Gastrocnemius medialis (tissue), 4 donors: ENCODE measurements around the gene UNC5C. TPM values are rescaled to one million over a fixed set of nuclear protein-coding genes. Genes with fewer than 3 reads are reported as not detected.

Experiments
- ATAC-seq, 2 donors: fragments of 150-250 bp; one replicate each; pipeline ENCODE4 v1.9.1; 2016
- DNase-seq, 2 donors: peaks; one replicate each; pipeline ENCODE4 v3.0.0-alpha.2; 2019
- H3K27ac ChIP-seq, 4 donors: fragments of 200-600 bp; sonication (generic); 1 replicate in 1 of 4; 2 replicates in 3 of 4; pipeline ENCODE4 v1.5.1; 2016 to 2018; ENCODE audit warnings: mild to moderate bottlenecking in 2 of 4, moderate library complexity in 1 of 4
- H3K27me3 ChIP-seq, 3 donors: fragments of 200-600 bp; sonication (generic) in 2 of 3; 1 replicate in 1 of 3; 2 replicates in 2 of 3; pipeline versions ENCODE4 v1.5.1 to v1.6.0; 2016 to 2019; ENCODE audit warnings: mild to moderate bottlenecking in 1 of 3, moderate library complexity in 1 of 3
- H3K36me3 ChIP-seq, 2 donors: fragments of 200-600 bp; sonication (generic) in 1 of 2; one replicate each; pipeline ENCODE4 v1.5.1; 2017 to 2018
- H3K4me1 ChIP-seq, 2 donors: fragments of 200-600 bp; sonication (generic) in 1 of 2; one replicate each; pipeline ENCODE4 v1.5.1; 2016 to 2017; ENCODE audit warnings: mild to moderate bottlenecking in 2 of 2
- H3K4me3 ChIP-seq, 4 donors: fragments of 200-600 bp; sonication (generic) in 3 of 4; 1 replicate in 1 of 4; 2 replicates in 3 of 4; pipeline ENCODE4 v1.5.1; 2016 to 2019; ENCODE audit warnings: mild to moderate bottlenecking in 2 of 4
- H3K9me3 ChIP-seq, 3 donors: fragments of 200-600 bp; sonication (generic) in 2 of 3; 1 replicate in 1 of 3; 2 replicates in 2 of 3; pipeline ENCODE4 v1.5.1; 2016 to 2019
- CTCF ChIP-seq, 5 experiments: fragments of 450-650 bp in 3 of 5; fragments of 200-600 bp in 2 of 5; sonication (generic) in 2 of 5; IDR thresholded peaks in 4 of 5; conservative IDR thresholded peaks in 1 of 5; 1 replicate in 4 of 5; 2 replicates in 1 of 5; pipeline ENCODE4 v1.5.1; 2016 to 2019; ENCODE audit warnings: antibody characterized with exemption in 5 of 5, mild to moderate bottlenecking in 3 of 5, moderate library complexity in 3 of 5
- POLR2A ChIP-seq, 2 donors: fragments of 450-650 bp; IDR thresholded peaks; one replicate each; pipeline ENCODE4 v1.6.1; 2017; ENCODE audit warnings: antibody characterized with exemption in 2 of 2, mild to moderate bottlenecking in 2 of 2, moderate library complexity in 2 of 2
- in situ Hi-C, 4 donors: fragments of 200-750 bp; cut with MboI; loops; one replicate each; pipeline versions ENCODE4 v1.15.0 to v1.8.0; 2017; ENCODE audit warnings: low sequenced_read_pairs in 4 of 4
- intact Hi-C: fragments of 100-400 bp; cut with DNase I; formaldehyde crosslinking; loops from one replicate; pipeline ENCODE4 v1.15.1; 2023; ENCODE audit warnings: low total_unique reads
- total RNA-seq, 4 donors: library from RNA; depleted of rRNA; stranded (reverse); fragments of >200 nt; gene quantifications; one replicate each; pipeline versions ENCODE4 v1.1.0 to v1.2.3, GENCODE V29; 2016

Gene UNC5C
- total RNA-seq, 4 donors from 2014 or later: 0.07 to 0.33 (median 0.23) TPM; not detected in 1

DNA sequence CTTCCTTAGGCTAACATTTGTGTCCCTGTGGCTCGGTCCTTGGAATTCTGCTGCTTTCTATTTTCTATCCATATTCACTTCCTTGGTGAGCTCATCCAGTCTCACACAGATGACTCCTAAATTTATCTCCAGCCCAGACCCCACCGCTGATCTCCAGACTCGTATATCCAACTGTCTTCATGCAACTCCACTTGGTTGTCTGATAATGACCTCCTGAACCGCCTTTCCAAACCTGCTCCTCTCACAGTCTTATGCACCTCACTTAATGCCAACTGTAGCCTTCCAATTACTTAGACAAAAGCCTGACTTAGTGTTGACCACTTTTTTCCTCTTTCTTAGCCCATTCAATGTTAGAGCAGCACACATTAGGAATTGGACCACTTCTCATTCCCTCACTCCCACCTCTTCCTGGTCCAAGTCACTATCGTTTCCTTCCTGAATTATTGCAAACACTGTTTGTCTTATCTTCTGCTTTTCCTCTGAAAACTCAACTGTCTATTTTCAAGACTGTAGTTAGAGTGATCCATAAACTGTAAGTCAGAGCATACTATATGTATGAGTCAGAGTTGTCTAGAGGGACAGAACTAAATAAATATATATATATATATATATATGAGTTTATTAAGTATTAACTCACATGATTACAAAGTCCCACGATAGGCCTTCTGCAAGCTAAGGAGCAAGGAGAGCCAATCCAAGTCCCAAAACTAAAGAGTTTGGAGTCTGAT lies 292.5 kb downstream of the UNC5C start:
- Histone ChIP-seq H3K4me1 (no peaks in the 10 kb centered on the region), H3K27me3 (no peaks in the 10 kb centered on the region), H3K4me3 (no peak overlapping the region), H3K36me3 (no peaks in the 10 kb centered on the region), H3K27ac (no peak overlapping the region), H3K9me3 (no peaks in the 10 kb centered on the region)
- in situ Hi-C loops (no loop called here), intact Hi-C loops (no loop called here)
- DNase-seq (no peak), ATAC-seq (no peak)
- no peak for TF ChIP-seq POLR2A (IDR thresholded peaks at IDR 0.05)
- no peak for TF ChIP-seq CTCF (IDR thresholded peaks at IDR 0.05 in 4 of 5, conservative IDR thresholded peaks at IDR 0.05 in 1 of 5)

GRCh38 chr4:95255396-95256107 lies 293.2 kb downstream of the UNC5C start:
- Histone ChIP-seq H3K36me3 (no peaks in the 10 kb centered on the region), H3K4me3 (no peak overlapping the region), H3K9me3 (no peaks in the 10 kb centered on the region), H3K27me3 (no peaks in the 10 kb centered on the region), H3K4me1 (no peaks in the 10 kb centered on the region), H3K27ac (no peak overlapping the region)
- intact Hi-C loops (no loop called here), in situ Hi-C loops (no loop called here)
- DNase-seq (no peak), ATAC-seq (no peak)
- TF ChIP-seq POLR2A (IDR thresholded peaks at IDR 0.05) (no peak), CTCF (IDR thresholded peaks at IDR 0.05 in 4 of 5, conservative IDR thresholded peaks at IDR 0.05 in 1 of 5) (no peak)

- in situ Hi-C loops: no loop called here
- intact Hi-C loops: no loop called here
- ATAC-seq: no peak
These were observed 297.2 kb downstream of the UNC5C start for GRCh38 chr4:95251568-95251967.

DNA sequence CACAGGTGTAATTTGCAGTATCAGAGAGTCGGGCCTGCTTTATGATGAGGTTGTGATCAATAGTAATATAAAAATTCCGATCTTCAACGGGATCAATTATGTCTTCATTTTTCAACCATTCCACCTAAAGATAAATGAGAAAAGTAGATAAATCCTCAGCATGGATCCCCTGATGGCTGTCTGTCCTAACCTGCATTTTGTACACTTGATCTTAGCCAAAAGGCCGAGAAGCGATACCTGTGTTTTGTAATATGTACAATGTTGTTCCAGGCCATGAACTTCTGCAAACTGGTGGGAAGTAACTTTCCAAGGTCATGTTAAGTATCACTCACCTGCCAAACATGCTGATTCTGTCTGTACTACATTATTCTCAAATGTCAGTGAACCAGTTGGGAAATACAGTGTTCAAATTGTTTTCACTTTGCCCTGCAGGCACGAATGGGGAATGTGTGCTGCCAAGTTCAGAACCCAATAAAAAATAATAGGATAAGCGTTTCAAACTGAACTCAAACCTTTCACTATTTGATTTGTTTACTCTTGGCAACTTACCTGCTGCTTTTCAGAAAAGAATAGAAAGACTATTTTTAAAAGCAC lies 298.1 kb downstream of the UNC5C start:
- H3K27me3 ChIP-seq: no peaks in the 10 kb centered on the region
- no peak for ATAC-seq
- no peak overlapping the region for H3K27ac ChIP-seq
- no peaks in the 10 kb centered on the region for H3K36me3 ChIP-seq
- DNase-seq: no peak
- TF ChIP-seq CTCF (IDR thresholded peaks at IDR 0.05 in 4 of 5, conservative IDR thresholded peaks at IDR 0.05 in 1 of 5): no peak
- TF ChIP-seq POLR2A (IDR thresholded peaks at IDR 0.05): no peak
- in situ Hi-C loops (no loop called here), intact Hi-C loops (no loop called here)
- H3K4me1 ChIP-seq: no peaks in the 10 kb centered on the region
- no peaks in the 10 kb centered on the region for H3K9me3 ChIP-seq
- no peak overlapping the region for H3K4me3 ChIP-seq

More at GRCh38 chr4:95251568-95251967, 297.2 kb downstream of the UNC5C start:
- H3K27ac ChIP-seq: no peak overlapping the region
- no peaks in the 10 kb centered on the region for H3K9me3 ChIP-seq
- H3K4me1 ChIP-seq: no peaks in the 10 kb centered on the region
- no peak overlapping the region for H3K4me3 ChIP-seq
- H3K36me3 ChIP-seq: no peaks in the 10 kb centered on the region
- no peak for TF ChIP-seq POLR2A (IDR thresholded peaks at IDR 0.05)
- no peak for TF ChIP-seq CTCF (IDR thresholded peaks at IDR 0.05 in 4 of 5, conservative IDR thresholded peaks at IDR 0.05 in 1 of 5)
- no peaks in the 10 kb centered on the region for H3K27me3 ChIP-seq
- no peak for DNase-seq
